Activated CD8-positive, alpha-beta memory T cell treated with anti-CD3 and anti-CD28 coated beads for 24 hours (primary cell): ENCODE measurements around the gene TP53I11.

ENCODE experiments used
- DNase-seq: peaks from one replicate; pipeline ENCODE4 v3.0.0-alpha.2; 2020

The TP53I11 gene

GRCh38 chr11:44911029-44911814, 39.5 kb downstream of the TP53I11 start:
- DNase-seq = peak; percentile 93

DNA sequence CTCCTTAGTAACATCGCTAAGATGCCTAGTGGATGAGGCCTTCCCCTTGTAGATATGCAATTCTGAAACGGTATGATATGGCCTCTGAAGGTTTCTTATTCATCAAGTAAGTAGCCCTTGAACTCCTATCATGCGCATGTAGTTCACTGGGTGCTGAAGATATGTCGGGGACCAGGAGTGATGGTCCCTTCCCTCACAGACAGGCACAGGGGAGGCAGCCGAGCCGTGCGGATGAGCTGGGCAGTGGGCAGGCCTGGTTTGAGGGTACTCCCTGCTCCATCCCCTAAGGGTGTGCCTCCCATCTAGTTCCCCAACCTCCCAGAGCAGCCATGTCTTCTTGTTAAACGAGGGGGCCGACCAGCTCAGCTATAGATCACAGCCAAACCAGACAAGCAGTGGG, 40.1 kb downstream of the TP53I11 start:
- DNase-seq = no peak

GRCh38 chr11:44909557-44909956, 41.1 kb downstream of the TP53I11 start:
- DNase-seq = no peak

DNA sequence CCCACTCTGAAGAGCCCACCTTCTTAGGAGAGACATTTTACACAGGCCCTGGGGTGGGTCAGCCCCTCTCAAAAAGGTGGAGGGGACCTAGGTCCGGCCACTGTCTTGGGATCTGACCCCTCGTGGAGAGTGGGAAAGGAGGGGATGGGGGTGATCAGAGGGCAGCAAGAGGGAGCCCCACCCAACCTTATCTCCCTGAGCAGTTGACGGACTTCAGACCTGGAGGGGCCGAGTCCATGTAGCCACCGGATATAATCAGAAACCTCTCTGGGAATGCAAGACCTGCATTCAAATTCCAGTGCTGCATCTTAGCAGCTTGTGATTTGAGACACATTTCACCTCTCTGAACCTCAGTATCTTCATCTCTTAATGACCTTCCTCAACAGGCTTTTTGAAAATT, 44.0 kb downstream of the TP53I11 start:
- DNase-seq = no peak

DNA sequence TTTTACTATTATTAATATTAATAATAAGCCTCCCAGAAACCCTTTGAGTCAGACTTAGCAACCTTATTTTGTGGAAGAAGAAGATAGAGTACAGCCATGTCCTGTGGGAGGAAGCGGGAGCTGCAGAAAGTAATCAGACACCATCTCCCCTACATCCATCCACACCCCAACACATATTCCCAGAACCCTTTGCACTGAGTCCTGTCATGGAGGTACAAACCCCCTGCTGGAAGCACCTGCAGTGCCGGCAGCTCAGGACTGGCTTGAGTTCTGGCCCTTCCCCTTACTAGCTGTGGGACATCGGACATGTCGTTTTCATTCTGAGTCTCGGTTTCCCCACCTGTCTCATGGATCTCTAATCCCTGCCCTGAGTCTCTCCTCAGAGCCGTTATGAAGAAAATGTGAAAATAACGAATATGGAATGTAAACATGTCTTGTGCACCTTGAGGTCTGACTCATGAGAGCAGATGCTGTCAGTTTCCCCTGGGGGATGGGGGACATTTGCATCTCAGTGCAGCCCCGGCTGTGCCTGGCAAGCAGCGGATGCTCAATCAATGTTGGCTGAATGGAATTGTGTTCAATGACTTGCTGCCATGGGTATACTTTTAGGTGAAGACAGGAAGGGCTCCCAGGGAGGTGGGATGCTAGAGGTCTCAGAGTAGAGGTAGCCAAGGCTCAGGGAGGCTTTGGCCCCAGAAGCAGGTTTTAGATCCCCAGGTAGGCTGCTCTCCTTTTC, 45.4 kb downstream of the TP53I11 start:
- DNase-seq = no peak

GRCh38 chr11:44904261-44905020, 46.2 kb downstream of the TP53I11 start:
- DNase-seq = no peak

GRCh38 chr11:44903518-44903917, 47.2 kb downstream of the TP53I11 start:
- DNase-seq = no peak

DNA sequence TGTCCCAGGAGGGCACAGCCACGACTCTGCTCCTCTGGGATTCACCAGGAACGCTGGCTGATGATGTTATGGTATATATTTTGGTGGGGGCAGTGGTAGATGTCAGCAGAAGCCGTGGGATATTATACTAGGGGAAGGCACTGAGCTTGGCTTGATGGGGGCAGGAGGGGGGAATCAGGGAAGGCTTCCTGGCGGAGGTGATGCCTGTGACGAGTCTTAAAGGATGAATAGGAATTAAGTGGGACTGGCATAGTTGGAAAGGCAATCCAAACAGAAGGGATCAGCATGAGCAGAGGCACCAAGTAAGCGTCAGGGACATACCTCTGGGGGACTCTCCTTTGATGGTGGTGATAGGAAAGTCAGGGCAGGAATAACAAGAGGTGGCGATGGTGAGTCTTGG, 47.6 kb downstream of the TP53I11 start:
- DNase-seq = no peak

DNA sequence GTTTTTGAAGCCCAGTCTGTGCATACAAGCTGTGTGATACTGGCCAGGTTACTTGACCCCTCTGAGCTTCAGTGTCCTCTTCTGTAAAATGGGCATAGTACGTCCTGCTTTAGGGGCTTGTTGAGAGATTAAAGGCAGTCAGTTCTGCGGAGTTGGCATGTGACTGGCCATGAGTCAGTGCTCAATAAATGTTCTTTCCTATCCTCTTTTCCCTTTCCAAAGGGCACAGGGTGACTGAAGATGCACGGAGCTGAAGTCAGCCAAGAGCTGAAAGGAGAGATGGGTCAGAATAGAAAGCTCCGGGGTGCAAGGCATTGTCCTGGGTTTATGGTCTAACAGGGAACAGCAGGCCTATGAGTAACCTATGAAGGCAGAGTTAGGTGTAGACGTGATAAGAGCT, 48.9 kb downstream of the TP53I11 start:
- no peak for DNase-seq

DNA sequence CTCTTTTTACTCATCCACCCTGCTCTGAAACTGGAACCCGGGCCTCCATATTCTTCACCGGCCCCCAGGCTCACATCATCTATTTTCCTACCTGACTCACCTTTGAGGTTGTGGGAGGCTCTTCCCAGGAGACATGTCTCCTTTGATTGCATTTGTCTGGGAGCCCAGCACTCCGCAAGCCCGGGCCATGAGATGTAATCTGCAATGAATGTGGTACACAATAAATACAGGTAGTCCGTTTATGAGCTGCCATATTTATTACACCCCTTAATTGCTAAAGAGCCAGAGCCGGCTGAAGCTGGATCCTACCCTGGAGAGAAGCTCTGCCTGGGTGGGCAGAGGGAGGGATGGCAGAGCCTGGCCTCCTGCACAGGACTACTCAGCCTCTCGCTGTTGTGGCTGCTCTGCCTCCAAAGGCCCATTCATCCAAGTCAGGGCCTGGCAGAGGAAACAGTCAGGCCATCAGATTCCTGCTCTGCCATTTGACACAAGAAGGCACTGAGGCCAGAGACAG, 49.5 kb downstream of the TP53I11 start:
- DNase-seq = no peak

DNA sequence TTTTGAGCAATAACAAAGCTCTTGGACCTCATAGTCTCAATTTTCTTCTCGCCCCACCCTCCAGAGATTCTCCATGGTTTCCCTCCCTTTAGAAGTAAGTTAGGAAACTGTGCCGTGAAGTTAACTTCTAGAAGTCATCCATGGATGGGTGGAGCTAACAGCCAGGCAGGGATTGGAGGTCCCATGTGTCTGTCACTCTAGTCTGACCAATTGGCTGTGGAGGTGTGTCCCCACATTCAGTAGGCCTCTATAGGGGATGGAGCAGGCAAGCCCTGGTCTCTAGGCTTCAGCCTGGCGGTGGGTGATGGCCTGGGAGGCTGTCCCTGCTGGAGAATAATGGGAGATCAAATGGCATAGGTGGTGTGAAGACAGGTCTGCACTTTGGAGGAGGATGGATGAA, 50.7 kb downstream of the TP53I11 start:
- peak; percentile 62 for DNase-seq

GRCh38 chr11:44893846-44894617, 56.7 kb downstream of the TP53I11 start:
- peak; percentile 83 for DNase-seq

- no peak for DNase-seq
These were observed 57.3 kb downstream of the TP53I11 start for GRCh38 chr11:44893308-44893822.

DNA sequence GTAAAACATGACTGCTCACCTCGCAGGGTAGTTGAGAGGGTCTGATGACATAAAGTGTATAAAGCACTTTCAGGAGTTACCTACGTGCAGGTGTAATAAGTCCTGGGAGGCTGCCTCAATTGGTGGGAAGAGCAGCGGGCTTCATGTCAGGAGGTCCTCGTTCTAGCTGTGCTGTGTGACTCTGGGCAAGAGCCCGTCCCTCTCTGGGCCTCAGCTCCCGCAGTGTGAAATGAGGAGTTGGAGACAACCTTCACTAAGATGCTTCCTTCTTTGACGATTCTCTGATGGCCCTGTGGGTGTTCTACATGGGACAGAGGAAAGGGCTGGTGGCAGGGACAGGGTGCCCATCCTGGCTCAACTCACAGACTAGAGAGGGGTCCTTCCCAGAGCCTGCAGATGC, 57.8 kb downstream of the TP53I11 start:
- DNase-seq = no peak

GRCh38 chr11:44889266-44889665, 61.4 kb downstream of the TP53I11 start:
- DNase-seq = no peak

- no peak for DNase-seq
These were observed 63.0 kb downstream of the TP53I11 start for GRCh38 chr11:44887636-44888035.

GRCh38 chr11:44886790-44887140, 63.9 kb downstream of the TP53I11 start:
- no peak for DNase-seq

- no peak for DNase-seq
These were observed 64.5 kb downstream of the TP53I11 start for GRCh38 chr11:44885919-44886789.

DNA sequence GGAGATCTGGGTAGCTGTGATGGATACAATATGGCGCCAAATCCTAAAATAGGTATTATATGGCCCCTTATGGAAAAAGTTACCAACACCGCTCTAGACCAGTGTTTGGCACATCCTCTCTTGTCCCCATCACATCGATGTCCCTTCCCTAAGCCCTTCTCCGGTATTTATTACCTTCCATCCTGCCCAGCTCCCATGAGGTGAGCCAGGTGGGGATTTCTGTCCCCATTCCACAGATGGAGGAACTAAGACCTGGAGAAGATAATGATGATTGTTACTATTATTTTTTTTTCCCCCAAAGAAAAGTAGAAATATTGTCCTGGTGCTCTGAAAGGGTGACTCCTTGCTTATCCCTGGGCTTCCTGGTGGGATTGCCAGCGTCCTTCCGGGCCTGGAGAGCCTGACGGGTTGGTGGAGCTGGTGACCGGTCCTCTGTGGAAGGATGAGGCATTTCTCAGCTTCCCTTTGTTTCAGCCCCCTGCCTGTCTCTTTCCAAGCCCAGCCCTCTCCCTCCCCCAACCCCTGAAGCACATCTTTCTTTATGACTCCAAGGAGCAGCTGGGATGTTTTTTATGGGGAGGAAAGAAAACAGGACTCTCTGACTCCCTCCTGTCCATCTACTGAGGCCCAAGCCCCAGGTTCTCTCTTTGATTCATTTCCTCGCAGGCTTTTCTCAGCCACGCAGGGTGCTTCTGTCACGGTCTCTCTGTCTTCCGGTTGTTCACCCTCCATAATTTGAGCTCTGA, 65.4 kb downstream of the TP53I11 start:
- DNase-seq = no peak

DNA sequence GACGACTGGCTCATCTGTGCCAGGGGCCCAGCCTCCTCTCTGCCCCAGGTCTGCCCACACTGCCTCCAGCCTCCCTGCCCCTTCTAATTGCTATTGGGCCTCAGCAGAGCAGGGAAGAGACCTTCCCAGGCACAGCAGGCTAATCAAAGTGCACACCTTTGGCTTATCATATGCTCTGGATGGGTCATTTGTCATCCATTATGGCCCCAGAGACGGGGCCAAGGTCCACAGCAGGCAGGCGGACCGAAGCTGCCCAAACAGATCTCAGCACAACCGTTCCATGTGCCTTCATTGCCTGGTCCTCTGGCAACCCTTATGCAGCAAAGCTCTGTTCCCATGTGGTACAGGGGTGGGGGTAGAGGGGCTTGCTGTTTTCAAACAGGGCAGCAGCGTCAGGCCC, 66.6 kb downstream of the TP53I11 start:
- DNase-seq = no peak

GRCh38 chr11:44883277-44883676, 67.4 kb downstream of the TP53I11 start:
- no peak for DNase-seq
